ENCODE results near the gene ANKRD11.

The ANKRD11 gene

DNA sequence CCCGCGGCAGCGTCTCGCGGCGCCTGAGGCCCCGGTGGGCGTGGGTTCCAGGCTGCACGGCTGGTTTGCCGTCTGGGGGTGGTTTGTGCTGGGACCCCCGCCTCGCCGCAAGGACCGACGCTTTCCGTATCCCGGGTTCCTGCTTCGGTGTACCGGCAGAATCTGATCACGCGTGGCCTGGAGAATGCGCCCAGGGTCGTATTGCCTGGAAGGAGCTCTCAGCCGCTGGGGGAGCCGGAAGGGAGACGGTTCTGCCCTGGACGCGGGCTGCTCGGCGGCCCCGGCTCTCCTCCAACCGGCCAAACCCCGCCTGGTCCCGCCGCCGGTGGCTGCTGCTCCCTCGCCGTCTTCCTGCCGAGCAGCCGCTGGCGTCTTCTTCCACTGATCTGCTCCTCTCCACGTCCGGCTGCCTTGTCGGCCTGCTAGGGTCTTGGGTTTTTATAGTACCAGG lies 233.1 kb downstream of the ANKRD11 start:
- Histone ChIP-seq H3K9ac (ENCODE audit: low read length) (no peak overlapping the region), H3K27me3 (replicated peaks; ENCODE audit: insufficient read depth, low read length) (0 out of 2 replicates have a peak, but pooled peaks cover 3% of the 10 kb centered on the region), H3K27ac (ENCODE audit: low read length) (no peak overlapping the region), H3K4me3 (ENCODE audit: low read length) (no peak overlapping the region), H4K20me1 (ENCODE audit: insufficient read depth, low read length) (no peaks in the 10 kb centered on the region), H3K79me2 (ENCODE audit: low read length) (no peaks in the 10 kb centered on the region), H2AFZ (ENCODE audit: low read length) (no peak overlapping the region), H3K4me2 (ENCODE audit: low read depth, low read length) (no peak overlapping the region), H3K4me1 (ENCODE audit: low read length) (no peaks in the 10 kb centered on the region), H3K36me3 (replicated peaks; ENCODE audit: insufficient read depth, low read length) (no peaks in the 10 kb centered on the region), H3F3A (ENCODE audit: insufficient read depth, low read length) (no peaks in the 10 kb centered on the region), H3K9me3 (replicated peaks; ENCODE audit: insufficient read depth, low read length) (no peaks in the 10 kb centered on the region), H3K9me2 (replicated peaks; ENCODE audit: insufficient read depth, low read length) (no peaks in the 10 kb centered on the region)
- TF ChIP-seq EZH2phosphoT487 (IDR thresholded peaks at IDR 0.05; ENCODE audit: low read length) (no peak), EZH2 (optimal IDR thresholded peaks at IDR 0.05; ENCODE audit: low read depth, low read length) (no peak)
- TF ChIP-seq, protein P1, sequence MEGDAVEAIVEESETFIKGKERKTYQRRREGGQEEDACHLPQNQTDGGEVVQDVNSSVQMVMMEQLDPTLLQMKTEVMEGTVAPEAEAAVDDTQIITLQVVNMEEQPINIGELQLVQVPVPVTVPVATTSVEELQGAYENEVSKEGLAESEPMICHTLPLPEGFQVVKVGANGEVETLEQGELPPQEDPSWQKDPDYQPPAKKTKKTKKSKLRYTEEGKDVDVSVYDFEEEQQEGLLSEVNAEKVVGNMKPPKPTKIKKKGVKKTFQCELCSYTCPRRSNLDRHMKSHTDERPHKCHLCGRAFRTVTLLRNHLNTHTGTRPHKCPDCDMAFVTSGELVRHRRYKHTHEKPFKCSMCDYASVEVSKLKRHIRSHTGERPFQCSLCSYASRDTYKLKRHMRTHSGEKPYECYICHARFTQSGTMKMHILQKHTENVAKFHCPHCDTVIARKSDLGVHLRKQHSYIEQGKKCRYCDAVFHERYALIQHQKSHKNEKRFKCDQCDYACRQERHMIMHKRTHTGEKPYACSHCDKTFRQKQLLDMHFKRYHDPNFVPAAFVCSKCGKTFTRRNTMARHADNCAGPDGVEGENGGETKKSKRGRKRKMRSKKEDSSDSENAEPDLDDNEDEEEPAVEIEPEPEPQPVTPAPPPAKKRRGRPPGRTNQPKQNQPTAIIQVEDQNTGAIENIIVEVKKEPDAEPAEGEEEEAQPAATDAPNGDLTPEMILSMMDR (IDR thresholded peaks at IDR 0.05; ENCODE audit: low read length), result no peak
- no peak for DNase-seq

DNA sequence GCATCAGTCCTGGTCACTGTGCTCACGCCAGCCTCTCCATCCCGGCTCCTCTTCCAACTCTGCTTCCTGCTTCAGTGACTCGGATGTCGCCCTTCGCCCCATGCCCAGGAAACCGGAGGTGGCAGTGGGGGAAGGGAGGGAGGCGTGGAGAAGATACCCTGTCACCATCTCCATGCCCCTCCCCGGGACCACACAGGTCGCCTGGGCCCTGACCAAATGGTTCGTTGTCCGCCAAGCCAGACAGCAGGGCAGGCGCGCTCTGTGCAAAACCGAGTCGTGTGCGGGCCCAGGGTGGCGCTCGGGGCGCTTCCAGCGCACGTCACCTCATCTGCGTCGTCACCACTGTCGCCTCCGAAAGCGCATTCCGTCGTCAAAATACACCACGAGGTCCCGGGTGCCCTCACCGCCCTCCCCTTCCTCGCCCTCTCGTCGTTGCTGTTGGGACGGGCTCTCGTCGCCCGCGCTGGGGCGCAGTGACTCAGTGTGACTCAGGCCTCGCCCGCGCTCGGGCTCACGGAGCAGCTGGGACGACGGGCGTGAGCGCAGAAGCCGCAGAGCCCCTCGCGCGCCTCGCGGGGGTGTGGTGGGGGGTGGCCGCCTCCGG lies 233.6 kb downstream of the ANKRD11 start:
- no peaks in the 10 kb centered on the region for H3K4me1 ChIP-seq (ENCODE audit: low read length)
- no peaks in the 10 kb centered on the region for H3K79me2 ChIP-seq (ENCODE audit: low read length)
- H3K4me3 ChIP-seq (ENCODE audit: low read length), result no peak overlapping the region
- H3K4me2 ChIP-seq (ENCODE audit: low read depth, low read length), result no peak overlapping the region
- no peaks in the 10 kb centered on the region for H3K9me2 ChIP-seq (replicated peaks; ENCODE audit: insufficient read depth, low read length)
- H3K27ac ChIP-seq (ENCODE audit: low read length), result no peak overlapping the region
- no peaks in the 10 kb centered on the region for H4K20me1 ChIP-seq (ENCODE audit: insufficient read depth, low read length)
- TF ChIP-seq EZH2 (optimal IDR thresholded peaks at IDR 0.05; ENCODE audit: low read depth, low read length) (no peak), EZH2phosphoT487 (IDR thresholded peaks at IDR 0.05; ENCODE audit: low read length) (no peak)
- TF ChIP-seq, protein P1 (IDR thresholded peaks at IDR 0.05; ENCODE audit: low read length), result no peak
- no peaks in the 10 kb centered on the region for H3F3A ChIP-seq (ENCODE audit: insufficient read depth, low read length)
- no peak overlapping the region for H2AFZ ChIP-seq (ENCODE audit: low read length)
- H3K9me3 ChIP-seq (replicated peaks; ENCODE audit: insufficient read depth, low read length), result no peaks in the 10 kb centered on the region
- DNase-seq, result no peak
- 0 out of 2 replicates have a peak, but pooled peaks cover 3% of the 10 kb centered on the region for H3K27me3 ChIP-seq (replicated peaks; ENCODE audit: insufficient read depth, low read length)
- H3K9ac ChIP-seq (ENCODE audit: low read length), result no peak overlapping the region
- H3K36me3 ChIP-seq (replicated peaks; ENCODE audit: insufficient read depth, low read length), result no peaks in the 10 kb centered on the region

DNA sequence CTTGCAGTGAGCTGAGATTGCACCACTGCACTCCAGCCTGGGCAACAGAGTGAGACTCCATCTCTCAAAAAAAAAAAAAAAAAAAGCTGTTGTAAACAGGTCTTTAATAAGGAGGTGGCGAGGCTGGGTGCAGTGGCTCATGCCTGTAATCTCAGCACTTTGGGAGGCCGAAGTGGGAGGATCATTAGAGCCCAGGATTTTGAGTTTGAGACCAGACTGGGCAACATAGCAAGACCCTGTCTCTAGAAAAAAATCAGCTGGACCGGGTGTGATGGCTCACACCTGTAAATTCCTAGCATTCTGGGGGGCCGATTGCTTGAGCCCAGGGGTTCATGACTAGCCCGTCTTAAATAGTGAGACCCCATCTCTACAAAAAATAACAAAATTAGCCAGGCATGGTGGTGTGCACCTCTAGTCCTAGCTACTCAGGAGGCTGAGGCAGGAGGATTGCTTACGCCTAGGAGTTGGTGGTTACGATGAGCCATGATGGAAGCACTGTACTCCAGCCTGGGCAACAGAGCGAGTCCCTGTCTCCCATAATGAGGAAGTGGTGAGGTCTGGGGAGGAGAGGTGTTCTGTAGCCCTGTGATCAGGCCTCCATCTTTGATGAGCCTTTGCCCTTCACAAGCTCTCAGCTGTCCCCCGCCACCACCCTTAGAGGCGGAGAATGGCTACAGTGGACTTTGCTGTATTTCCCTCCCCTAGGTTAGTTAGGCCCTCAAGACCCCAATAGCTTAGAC lies 236.6 kb downstream of the ANKRD11 start:
- H3K27me3 ChIP-seq (replicated peaks; ENCODE audit: insufficient read depth, low read length), result 0 out of 2 replicates have a peak, but pooled peaks cover 3% of the 10 kb centered on the region
- H3K79me2 ChIP-seq (ENCODE audit: low read length), result no peaks in the 10 kb centered on the region
- no peak overlapping the region for H3K9ac ChIP-seq (ENCODE audit: low read length)
- no peak overlapping the region for H2AFZ ChIP-seq (ENCODE audit: low read length)
- no peak overlapping the region for H3K4me2 ChIP-seq (ENCODE audit: low read depth, low read length)
- no peaks in the 10 kb centered on the region for H3K9me3 ChIP-seq (replicated peaks; ENCODE audit: insufficient read depth, low read length)
- TF ChIP-seq, protein P1 (IDR thresholded peaks at IDR 0.05; ENCODE audit: low read length), result no peak
- TF ChIP-seq EZH2 (optimal IDR thresholded peaks at IDR 0.05; ENCODE audit: low read depth, low read length) (no peak), EZH2phosphoT487 (IDR thresholded peaks at IDR 0.05; ENCODE audit: low read length) (no peak)
- no peaks in the 10 kb centered on the region for H3K9me2 ChIP-seq (replicated peaks; ENCODE audit: insufficient read depth, low read length)
- H3K4me1 ChIP-seq (ENCODE audit: low read length), result no peaks in the 10 kb centered on the region
- H3K27ac ChIP-seq (ENCODE audit: low read length), result no peak overlapping the region
- DNase-seq, result no peak
- no peak overlapping the region for H3K4me3 ChIP-seq (ENCODE audit: low read length)
- no peaks in the 10 kb centered on the region for H3K36me3 ChIP-seq (replicated peaks; ENCODE audit: insufficient read depth, low read length)
- H4K20me1 ChIP-seq (ENCODE audit: insufficient read depth, low read length), result no peaks in the 10 kb centered on the region
- H3F3A ChIP-seq (ENCODE audit: insufficient read depth, low read length), result no peaks in the 10 kb centered on the region

Measured in MM.1S (cell line).